HG03457 (cell line): ENCODE results near the gene FBXO17.
A peak's percentile ranks its signal among the peaks of the same experiment; 100 is the strongest.

ENCODE experiments used
- ATAC-seq: cut with Tn5 transposase; IDR thresholded peaks from one replicate; pipeline ENCODE4 v1.9.1; 2021; ENCODE audit warnings: moderate number of reproducible peaks; ENCODE audit not compliant: unreplicated experiment

The FBXO17 gene

DNA sequence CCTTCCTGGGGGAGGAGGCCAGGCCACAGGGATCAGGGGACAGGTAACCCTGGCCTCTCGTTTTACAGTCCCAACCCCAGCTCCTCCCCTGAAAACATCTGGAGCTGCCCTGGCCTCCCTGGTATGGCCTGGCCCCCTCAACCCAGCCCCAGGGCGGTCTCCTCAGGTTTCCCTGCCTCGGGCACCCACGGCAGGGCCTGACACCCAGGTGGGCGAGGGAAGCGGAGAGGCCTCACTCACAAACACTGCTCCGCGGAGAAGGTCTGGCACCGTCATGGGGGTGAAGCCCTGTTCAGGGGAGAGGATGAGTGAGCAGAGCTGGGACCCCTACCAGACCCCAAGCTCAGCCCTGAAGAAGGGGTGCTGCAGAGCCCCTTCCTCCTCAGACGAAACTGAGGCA, 57.0 kb downstream of the FBXO17 start:
- no peak for ATAC-seq

DNA sequence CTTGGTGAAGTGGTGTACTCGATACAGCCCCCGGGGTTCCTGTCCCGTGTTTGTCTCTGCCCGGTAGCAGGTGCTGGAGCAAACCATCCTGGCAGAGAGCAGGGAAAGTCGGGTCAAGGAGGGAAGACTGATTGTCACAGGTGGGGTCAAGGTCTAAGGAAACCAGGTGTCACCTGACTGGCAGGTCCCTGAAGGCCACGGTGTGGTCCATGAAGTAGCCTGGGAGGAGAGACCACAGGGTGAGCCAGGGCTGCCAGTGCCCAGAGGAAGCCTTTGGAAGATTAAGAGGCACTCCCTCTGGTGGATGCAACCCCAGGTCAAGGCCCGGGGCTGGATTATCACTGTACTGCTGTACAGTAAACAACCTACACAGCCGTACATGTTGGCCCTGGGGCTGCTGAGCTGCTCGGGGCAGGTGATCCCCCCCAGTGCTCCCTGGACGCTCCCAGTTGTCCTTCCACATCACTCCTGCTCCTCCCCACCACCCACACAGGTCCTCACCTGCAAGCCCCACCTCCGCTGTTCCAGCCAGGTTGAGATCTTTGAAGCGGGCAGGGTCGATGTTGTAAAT, 57.5 kb downstream of the FBXO17 start:
- no peak for ATAC-seq

GRCh38 chr19:38917516-38917915, 58.0 kb downstream of the FBXO17 start:
- ATAC-seq, result no peak

DNA sequence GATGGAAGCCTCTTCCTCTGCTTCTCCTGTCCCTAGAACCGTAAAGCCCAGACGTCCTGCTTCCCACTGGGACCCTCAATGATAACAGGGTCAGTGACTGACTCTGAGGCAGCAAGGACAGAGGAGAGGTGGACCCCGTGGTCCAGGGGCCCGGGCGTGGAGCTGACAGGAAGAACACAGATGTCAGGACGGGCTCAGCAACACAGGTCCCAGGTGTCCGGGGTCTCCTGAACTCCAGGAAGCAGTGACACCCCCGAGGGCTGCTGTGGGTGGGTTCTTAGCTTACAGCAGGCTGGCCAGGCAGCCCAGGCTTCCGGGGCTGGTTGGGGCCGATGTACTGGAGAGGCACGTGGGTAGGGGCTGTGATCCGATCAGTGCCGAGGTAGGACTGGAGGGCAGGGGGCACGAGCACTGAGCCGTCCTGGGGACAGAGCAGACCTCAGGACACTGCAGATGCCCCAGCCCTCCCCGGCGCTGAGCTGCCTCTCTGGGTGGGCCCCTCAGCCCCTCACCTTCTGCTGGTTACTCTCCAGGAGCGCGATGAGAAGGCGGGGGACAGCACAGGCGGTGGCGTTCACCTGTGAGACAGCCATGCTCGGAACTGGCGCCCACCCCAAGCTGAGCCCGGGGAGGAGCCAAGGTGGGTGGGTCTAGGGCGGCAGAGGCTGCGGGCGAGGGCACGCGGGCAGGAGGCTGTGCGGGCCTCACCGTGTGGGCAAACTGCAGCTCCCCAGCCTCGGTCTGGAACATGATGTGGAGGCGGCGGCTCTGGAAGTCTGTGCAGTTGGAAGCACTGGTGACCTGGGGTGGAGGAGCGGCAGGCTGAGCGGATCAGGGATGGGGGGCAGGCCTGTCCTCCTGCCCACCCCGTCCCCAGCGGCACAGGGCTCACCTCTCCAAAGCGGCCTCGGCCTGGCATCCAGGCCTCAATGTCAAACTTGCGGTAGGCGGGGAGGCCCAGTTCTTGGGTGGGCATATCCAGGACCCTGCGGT, 59.9 kb downstream of the FBXO17 start:
- ATAC-seq, result no peak

GRCh38 chr19:38913958-38914357, 61.6 kb downstream of the FBXO17 start:
- ATAC-seq, result no peak

DNA sequence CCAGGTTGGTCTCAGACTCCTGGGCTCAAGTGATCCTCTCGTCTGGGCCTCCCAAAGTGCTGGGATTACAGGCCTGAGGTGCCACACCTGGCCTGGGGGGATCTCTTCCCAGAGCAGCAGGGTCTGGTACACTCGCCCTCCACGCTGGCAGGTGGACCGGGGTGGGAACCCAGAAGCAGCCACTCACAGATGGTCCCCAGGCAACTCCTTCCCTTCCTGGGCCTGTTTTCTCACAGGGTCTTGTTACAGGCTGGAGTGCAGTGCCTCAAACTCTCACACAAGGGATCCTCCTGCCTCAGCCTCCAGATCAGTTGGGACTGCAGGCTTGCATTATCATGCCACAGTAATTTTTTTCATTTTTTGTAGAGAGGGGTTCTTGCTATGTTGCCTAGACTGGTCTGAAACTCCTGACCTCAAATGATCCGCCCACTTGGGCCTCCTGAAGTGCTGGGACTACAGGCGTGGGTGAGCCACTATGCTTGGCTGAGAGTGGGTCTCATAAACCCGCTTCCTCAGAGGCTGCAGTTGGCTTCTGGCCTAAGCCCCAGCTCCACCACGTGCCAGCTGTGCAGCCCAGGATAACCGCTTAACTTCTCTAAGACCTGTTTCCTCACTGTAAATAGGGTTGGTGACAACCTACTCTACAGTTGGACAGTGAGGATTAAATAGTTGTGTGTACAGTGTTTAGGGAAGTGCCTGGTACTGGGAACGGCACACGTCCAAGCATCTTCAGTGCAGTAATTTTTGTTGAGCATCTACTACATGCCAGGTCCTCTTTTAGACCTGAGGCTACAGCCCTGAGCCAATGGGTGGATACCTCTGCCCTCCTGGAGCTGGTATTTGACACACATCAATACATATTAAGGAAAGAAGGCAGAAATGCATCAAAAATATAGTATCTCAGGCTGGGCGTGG, 62.7 kb downstream of the FBXO17 start:
- no peak for ATAC-seq

DNA sequence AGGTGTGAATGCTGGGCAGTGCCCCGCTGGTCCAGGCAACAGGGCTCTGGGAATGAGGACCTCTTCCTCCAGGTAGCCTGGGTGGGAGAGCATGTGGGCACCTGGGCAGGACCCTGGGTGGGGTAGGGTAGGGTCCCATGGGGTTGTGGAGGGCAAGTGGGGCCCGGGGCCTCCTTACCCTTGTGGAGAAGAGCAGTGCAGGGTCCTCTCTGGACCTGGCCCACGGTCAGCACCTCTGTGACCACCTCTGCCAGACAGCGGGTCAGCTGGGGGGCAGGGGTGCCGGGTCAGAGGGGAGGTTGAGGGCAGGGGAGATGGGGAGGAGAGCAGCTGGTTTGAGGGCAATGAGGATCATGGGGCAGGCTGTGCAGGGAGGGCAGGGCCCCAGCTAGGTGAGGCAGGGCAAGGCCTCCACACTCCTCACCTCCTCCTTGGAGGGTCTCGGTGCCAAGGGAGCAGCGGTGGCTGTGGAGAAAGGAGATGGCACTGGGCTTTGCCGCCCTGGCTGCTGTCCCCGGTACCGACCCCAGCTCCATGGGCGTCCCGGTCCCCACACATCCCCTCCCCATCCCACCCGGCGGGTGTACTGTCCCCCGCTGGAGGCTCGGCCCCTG, 64.0 kb downstream of the FBXO17 start:
- ATAC-seq, result no peak

- ATAC-seq, result no peak
Observed at GRCh38 chr19:38910488-38910887, 65.1 kb downstream of the FBXO17 start.

- ATAC-seq, result no peak
Observed at GRCh38 chr19:38908911-38909310, 66.6 kb downstream of the FBXO17 start.

GRCh38 chr19:38907670-38908069, 67.9 kb downstream of the FBXO17 start:
- no peak for ATAC-seq

GRCh38 chr19:38907227-38907626, 68.3 kb downstream of the FBXO17 start:
- no peak for ATAC-seq

DNA sequence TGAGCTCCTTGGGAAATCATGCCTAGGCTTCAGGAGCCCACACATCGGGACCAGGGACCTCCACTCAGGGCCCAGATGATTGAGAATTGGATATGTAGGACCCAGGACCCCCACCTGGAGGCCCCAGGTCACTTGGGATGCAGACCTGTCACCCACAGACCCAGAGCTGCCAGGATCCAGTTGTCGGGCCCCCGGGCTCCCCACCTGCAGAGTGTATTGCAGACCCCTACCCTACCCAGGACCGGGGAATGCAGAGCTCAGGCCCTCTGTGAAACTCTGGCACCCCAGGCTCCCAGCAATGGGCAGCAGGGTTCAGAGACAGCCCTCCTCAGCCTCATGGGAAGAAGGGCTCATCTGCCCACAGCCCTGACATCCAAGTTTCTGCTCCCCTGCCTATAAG, 69.9 kb downstream of the FBXO17 start:
- ATAC-seq, result no peak

DNA sequence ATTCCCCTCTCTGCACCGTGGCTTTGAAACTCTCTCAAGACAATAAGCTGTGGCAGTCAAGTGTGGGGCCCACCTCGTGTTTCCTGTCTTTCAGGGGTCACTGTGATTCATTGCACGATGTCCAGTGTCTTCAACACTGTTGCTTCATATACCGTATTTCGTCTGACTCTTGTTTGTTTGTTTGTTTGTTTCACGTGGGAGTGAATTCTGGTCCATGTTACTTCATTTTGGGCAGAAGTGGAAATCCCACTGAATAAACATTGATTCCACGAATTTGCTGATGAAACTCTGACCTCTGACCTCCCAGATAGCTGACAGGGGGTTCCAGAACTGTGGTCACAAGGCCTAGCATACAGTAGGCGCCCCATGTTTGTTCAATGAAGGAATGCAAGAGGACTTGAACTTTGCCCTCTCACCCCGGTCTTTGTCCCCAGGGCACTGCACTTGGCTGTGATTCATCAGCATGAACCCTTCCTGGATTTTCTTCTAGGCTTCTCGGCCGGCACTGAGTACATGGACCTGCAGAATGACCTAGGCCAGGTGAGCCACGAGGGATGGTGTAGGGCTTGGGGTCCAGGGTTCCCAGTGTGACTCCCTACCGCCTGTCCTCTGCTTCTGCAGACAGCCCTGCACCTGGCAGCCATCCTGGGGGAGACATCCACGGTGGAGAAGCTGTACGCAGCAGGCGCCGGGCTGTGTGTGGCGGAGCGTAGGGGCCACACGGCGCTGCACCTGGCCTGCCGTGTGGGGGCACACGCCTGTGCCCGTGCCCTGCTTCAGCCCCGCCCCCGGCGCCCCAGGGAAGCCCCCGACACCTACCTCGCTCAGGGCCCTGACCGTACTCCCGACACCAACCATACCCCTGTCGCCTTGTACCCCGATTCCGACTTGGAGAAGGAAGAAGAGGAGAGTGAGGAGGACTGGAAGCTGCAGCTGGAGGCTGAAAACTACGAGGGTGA, 70.7 kb downstream of the FBXO17 start:
- no peak for ATAC-seq

- ATAC-seq, result no peak
Observed at GRCh38 chr19:38901683-38902082, 73.9 kb downstream of the FBXO17 start.

GRCh38 chr19:38900743-38901190, 74.8 kb downstream of the FBXO17 start:
- no peak for ATAC-seq

- no peak for ATAC-seq
Observed at GRCh38 chr19:38900202-38900629, 75.3 kb downstream of the FBXO17 start.

DNA sequence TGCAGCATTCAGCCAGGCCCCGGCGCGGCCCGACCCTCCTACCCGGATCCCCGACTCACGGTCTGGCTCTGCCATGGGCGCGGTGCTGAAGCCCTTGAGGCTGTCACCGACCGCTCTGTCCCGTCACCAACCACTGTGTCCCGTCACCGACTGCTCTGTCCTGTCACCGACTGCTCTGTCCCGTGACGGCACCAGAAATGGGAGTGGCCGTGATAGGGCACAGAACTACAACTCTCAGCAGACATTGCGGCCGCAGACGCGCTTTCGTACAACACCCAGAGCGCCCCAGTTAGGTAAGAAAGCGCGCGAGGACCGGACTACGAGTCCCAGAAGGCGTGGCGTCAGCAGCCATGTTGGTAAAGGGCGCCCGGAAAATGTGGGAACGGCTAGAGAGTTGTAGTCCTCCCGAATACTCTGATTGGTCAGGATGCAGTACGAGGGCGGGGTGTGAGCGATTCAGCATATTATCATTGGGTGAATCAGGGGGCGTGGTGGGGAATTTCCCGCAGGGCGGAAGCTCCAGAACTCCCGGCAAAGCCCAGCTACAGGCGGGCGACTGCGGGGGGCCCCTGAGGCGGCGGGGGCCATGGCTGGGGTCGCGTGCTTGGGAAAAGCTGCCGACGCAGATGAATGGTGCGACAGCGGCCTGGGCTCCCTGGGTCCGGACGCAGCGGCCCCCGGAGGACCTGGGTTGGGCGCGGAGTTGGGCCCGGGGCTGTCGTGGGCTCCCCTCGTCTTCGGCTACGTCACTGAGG, 75.9 kb downstream of the FBXO17 start, which contains the start of the genes NFKBIB and SIRT2:
NFKBIB (plus strand) TSS at position 523 of the 755 bp plus-strand sequence; CDS start at position 587, 64 bp downstream.
SIRT2 (minus strand) TSS at position 172 of the 755 bp plus-strand sequence; CDS start at position 75, 97 bp downstream.
- peak; percentile 76 for ATAC-seq

GRCh38 chr19:38898788-38899446, 76.6 kb downstream of the FBXO17 start:
- ATAC-seq, result no peak
